WTC11 (cell line): ENCODE data around the gene BTBD2. TPM values are rescaled to one million over a fixed set of nuclear protein-coding genes. Genes with fewer than 3 reads are reported as not detected.

Experiments
- ATAC-seq: fragments of 200-7000 bp; cut with Tn5 transposase; 2 replicates; pipeline ENCODE4 v1.10.0; 2021; ENCODE audit warnings: mild to moderate bottlenecking, moderate library complexity
- CTCF ChIA-PET: fragments of 300-600 bp; sonication (Branson Sonifier 250); formaldehyde crosslinking; loops from one replicate; lab custom pipeline; 2021; ENCODE audit warnings: antibody characterized with exemption; lab: Charles Lee
- POLR2A ChIA-PET: fragments of 350-600 bp; sonication (Branson Sonifier 250); formaldehyde crosslinking; loops from one replicate; lab custom pipeline; 2021; ENCODE audit warnings: antibody characterized with exemption; lab: Charles Lee
- DNase-seq: peaks from one replicate; pipeline ENCODE4 v3.0.0; 2021; ENCODE audit warnings: low spot score
- H3K27ac Mint-ChIP-seq: 2 replicates; pipeline ENCODE4 v1.8.0; 2021; ENCODE audit warnings: mixed read lengths
- H3K27me3 Mint-ChIP-seq: 2 replicates; pipeline ENCODE4 v1.8.0; 2021; ENCODE audit warnings: low read depth, mild to moderate bottlenecking, moderate library complexity, mixed read lengths
- H3K36me3 Mint-ChIP-seq: 2 replicates; pipeline ENCODE4 v1.8.0; 2021; ENCODE audit warnings: mixed read lengths
- H3K4me1 Mint-ChIP-seq: 2 replicates; pipeline ENCODE4 v1.8.0; 2022; ENCODE audit warnings: mixed read lengths
- H3K4me3 Mint-ChIP-seq: 2 replicates; pipeline ENCODE4 v1.8.0; 2021; ENCODE audit warnings: mild to moderate bottlenecking, moderate library complexity, mixed read lengths
- H3K9me3 Mint-ChIP-seq: 2 replicates; pipeline ENCODE4 v1.8.0; 2021; ENCODE audit warnings: mixed read lengths
- AFF4 ChIP-seq: sonication (generic); formaldehyde crosslinking; IDR thresholded peaks from 2 replicates; pipeline ENCODE4 v1.8.1; 2023; ENCODE audit warnings: mild to moderate bottlenecking, missing genetic modification reagents, borderline replicate concordance
- ARID4B ChIP-seq: sonication (generic); formaldehyde crosslinking; IDR thresholded peaks from 2 replicates; pipeline ENCODE4 v1.8.0; 2023; ENCODE audit warnings: missing genetic modification reagents, mild to moderate bottlenecking, borderline replicate concordance
- ATF1 ChIP-seq: sonication (generic); formaldehyde crosslinking; IDR thresholded peaks from 2 replicates; pipeline ENCODE4 v1.8.1; 2023; ENCODE audit warnings: mild to moderate bottlenecking, moderate library complexity, missing genetic modification reagents
- ATF3 ChIP-seq: sonication (generic); formaldehyde crosslinking; conservative IDR thresholded peaks from 2 replicates; pipeline ENCODE4 v1.8.1; 2022; ENCODE audit warnings: mild to moderate bottlenecking, missing genetic modification reagents
- CREB1 ChIP-seq: sonication (generic); formaldehyde crosslinking; IDR thresholded peaks from 2 replicates; pipeline ENCODE4 v1.8.0; 2023; ENCODE audit warnings: mild to moderate bottlenecking, missing genetic modification reagents
- CREM ChIP-seq: sonication (generic); formaldehyde crosslinking; IDR thresholded peaks from 2 replicates; pipeline ENCODE4 v1.8.1; 2022; ENCODE audit warnings: mild to moderate bottlenecking, missing genetic modification reagents, moderate library complexity
- EMX1 ChIP-seq: fragments of 250-450 bp; sonication (Bioruptor Pico); IDR thresholded peaks from 2 replicates; pipeline ENCODE4 v1.8.0; 2021; ENCODE audit warnings: mild to moderate bottlenecking
- HMGA2 ChIP-seq: fragments of 250-450 bp; sonication (Bioruptor Pico); IDR thresholded peaks from 2 replicates; pipeline ENCODE4 v1.4.0; 2021; ENCODE audit warnings: mild to moderate bottlenecking, moderate library complexity
- JUN ChIP-seq: sonication (generic); formaldehyde crosslinking; IDR thresholded peaks from 2 replicates; pipeline ENCODE4 v1.8.0; 2023; ENCODE audit warnings: mild to moderate bottlenecking, missing genetic modification reagents
- MXD4 ChIP-seq: fragments of 250-450 bp; sonication (Bioruptor Pico); IDR thresholded peaks from 2 replicates; pipeline ENCODE4 v1.8.0; 2021; ENCODE audit warnings: mild to moderate bottlenecking, moderate library complexity, borderline replicate concordance
- MYBL2 ChIP-seq: sonication (generic); formaldehyde crosslinking; IDR thresholded peaks from 2 replicates; pipeline ENCODE4 v1.8.1; 2023; ENCODE audit warnings: mild to moderate bottlenecking, moderate library complexity, missing genetic modification reagents
- SOX15 ChIP-seq: fragments of 250-450 bp; sonication (Bioruptor Pico); IDR thresholded peaks from 2 replicates; pipeline ENCODE4 v1.9.0; 2021; ENCODE audit warnings: mild to moderate bottlenecking
- ZNF219 ChIP-seq: sonication (generic); formaldehyde crosslinking; IDR thresholded peaks from 2 replicates; pipeline ENCODE4 v1.8.0; 2023; ENCODE audit warnings: missing genetic modification reagents, mild to moderate bottlenecking, borderline replicate concordance
- ZNF281 ChIP-seq: sonication (generic); formaldehyde crosslinking; IDR thresholded peaks from 2 replicates; pipeline ENCODE4 v1.8.0; 2023; ENCODE audit warnings: mild to moderate bottlenecking, missing genetic modification reagents
- ZNF396 ChIP-seq: fragments of 250-450 bp; sonication (Bioruptor Pico); IDR thresholded peaks from 2 replicates; pipeline ENCODE4 v1.8.0; 2021; ENCODE audit warnings: mild to moderate bottlenecking, moderate library complexity, borderline replicate concordance
- ZNF512 ChIP-seq: sonication (generic); formaldehyde crosslinking; IDR thresholded peaks from 2 replicates; pipeline ENCODE4 v1.8.1; 2022; ENCODE audit warnings: missing genetic modification reagents, borderline replicate concordance
- ZNF532 ChIP-seq: fragments of 250-450 bp; sonication (Bioruptor Pico); IDR thresholded peaks from 2 replicates; pipeline ENCODE4 v1.9.0; 2021; ENCODE audit warnings: mild to moderate bottlenecking, borderline replicate concordance
- ZSCAN18 ChIP-seq: fragments of 250-450 bp; sonication (Bioruptor Pico); IDR thresholded peaks from 2 replicates; pipeline ENCODE4 v2.1.2; 2022; ENCODE audit warnings: mild to moderate bottlenecking, moderate library complexity
- total RNA-seq: library from RNA; stranded (reverse); gene quantifications from 3 replicates; pipeline ENCODE4 v1.2.3, GENCODE V29; 2021

BTBD2 gene
- total RNA-seq, 1 experiment from 2014 or later: 106 TPM

GRCh38 chr19:2064395-2064787 lies 48.9 kb upstream of the BTBD2 start:
- CTCF ChIA-PET: interaction anchor here (1.1 kb wide), 1 partner anchor 13 kb away, joined by 3 read pairs; no protein-coding TSS in a partner anchor
- Mint-ChIP-seq H3K9me3 (no peaks in the 10 kb centered on the region), H3K4me3 (no peak overlapping the region)
- TF ChIP-seq JUN (CRISPR knock-in tag) (no peak), ZSCAN18 (CRISPR knock-in tag) (no peak), CREB1 (CRISPR knock-in tag) (no peak), ZNF219 (CRISPR knock-in tag) (no peak), HMGA2 (CRISPR knock-in tag) (no peak), ARID4B (CRISPR knock-in tag) (no peak), ATF3 (CRISPR knock-in tag) (no peak), ZNF281 (CRISPR knock-in tag) (no peak), EMX1 (no peak), CREM (CRISPR knock-in tag) (no peak), ZNF396 (no peak), ZNF532 (no peak), ZNF512 (CRISPR knock-in tag) (no peak), MYBL2 (CRISPR knock-in tag) (no peak), ATF1 (CRISPR knock-in tag) (no peak), AFF4 (CRISPR knock-in tag) (no peak), MXD4 (no peak), SOX15 (CRISPR knock-in tag) (no peak)
- TF ChIP-seq, all 79 proteins: peak for 0
- no peak overlapping the region for H3K27ac Mint-ChIP-seq
- DNase-seq (no peak), ATAC-seq (no peak)
- POLR2A ChIA-PET: no interaction called here
- no peaks in the 10 kb centered on the region; the same call in 1 of the 2 replicates for H3K27me3 Mint-ChIP-seq
- H3K36me3 Mint-ChIP-seq: no peaks in the 10 kb centered on the region
- peaks cover 20% of the 10 kb centered on the region for H3K4me1 Mint-ChIP-seq
